ACC112 (cell line): ENCODE results near the gene AGK.

Experiments used
- H2AFZ ChIP-seq: fragments of 200-600 bp; sonication (generic); one replicate; pipeline ENCODE4 v1.6.0; 2017; ENCODE audit warnings: antibody characterized with exemption, low read length; ENCODE audit not compliant: unreplicated experiment
- H3K27ac ChIP-seq: fragments of 200-600 bp; sonication (generic); 2 replicates; pipeline ENCODE4 v1.5.1; 2014; ENCODE audit warnings: low read depth, mild to moderate bottlenecking, antibody characterized with exemption, low read length, moderate library complexity
- H3K27me3 ChIP-seq: fragments of 200-600 bp; sonication (generic); 2 replicates; pipeline ENCODE4 v1.6.1; 2014; ENCODE audit warnings: mild to moderate bottlenecking, antibody characterized with exemption, low read length, moderate library complexity, mixed read lengths; ENCODE audit not compliant: insufficient read depth
- H3K36me3 ChIP-seq: fragments of 200-600 bp; sonication (generic); 2 replicates; pipeline ENCODE4 v1.6.1; 2016; ENCODE audit warnings: mild to moderate bottlenecking, antibody characterized with exemption, low read length, moderate library complexity, mixed read lengths; ENCODE audit not compliant: insufficient read depth
- H3K4me1 ChIP-seq: fragments of 200-600 bp; sonication (generic); one replicate; pipeline ENCODE4 v1.6.1; 2016; ENCODE audit warnings: low read length, mixed read lengths; ENCODE audit not compliant: insufficient read depth, unreplicated experiment, control insufficient read depth
- H3K4me3 ChIP-seq: fragments of 200-600 bp; sonication (generic); 2 replicates; pipeline ENCODE4 v1.5.1; 2014; ENCODE audit warnings: mild to moderate bottlenecking, low read depth, low read length
- H3K79me2 ChIP-seq: fragments of 200-600 bp; sonication (generic); one replicate; pipeline ENCODE4 v1.6.0; 2016; ENCODE audit warnings: low read length; ENCODE audit not compliant: control insufficient read depth, unreplicated experiment, insufficient read depth

The AGK gene

GRCh38 chr7:141704741-141705140 lies 153.5 kb downstream of the AGK start:
- Histone ChIP-seq H3K27ac (no peak overlapping the region), H3K79me2 (no peaks in the 10 kb centered on the region), H2AFZ (no peak overlapping the region), H3K36me3 (no peaks in the 10 kb centered on the region), H3K27me3 (peaks cover 20% of the 10 kb centered on the region; the same call in 1 of the 2 replicates), H3K4me1 (peaks cover 8% of the 10 kb centered on the region), H3K4me3 (no peak overlapping the region)
